ENCODE results near the gene DCC. TPM values are rescaled to one million over a fixed set of nuclear protein-coding genes. Genes with fewer than 3 reads are reported as not detected.

DCC gene
- total RNA-seq, 6 experiments from 2014 or later = not detected

GRCh38 chr18:53541924-53542323, 1201.9 kb downstream of the DCC start:
- no peak overlapping the region for H3K27ac Mint-ChIP-seq
- peaks cover 44% of the 10 kb centered on the region for H3K9me3 Mint-ChIP-seq
- no peak for TF ChIP-seq CTCF (IDR thresholded peaks at IDR 0.05)
- no peaks in the 10 kb centered on the region for H3K36me3 Mint-ChIP-seq (ENCODE audit: low read depth)
- H3K4me1 Mint-ChIP-seq (ENCODE audit: low read depth) = no peaks in the 10 kb centered on the region
- H3K27me3 Mint-ChIP-seq (ENCODE audit: insufficient read depth) = peaks cover 1% of the 10 kb centered on the region; the same call in 1 of the 2 replicates
- DNase-seq = no peak
- no peak overlapping the region for H3K4me3 Mint-ChIP-seq

GRCh38 chr18:53543711-53544110, 1203.7 kb downstream of the DCC start:
- H3K9me3 Mint-ChIP-seq = peaks cover 39% of the 10 kb centered on the region
- H3K36me3 Mint-ChIP-seq (ENCODE audit: low read depth) = no peaks in the 10 kb centered on the region
- no peak overlapping the region for H3K27ac Mint-ChIP-seq
- H3K4me1 Mint-ChIP-seq (ENCODE audit: low read depth) = no peaks in the 10 kb centered on the region
- H3K27me3 Mint-ChIP-seq (ENCODE audit: insufficient read depth) = peaks cover 1% of the 10 kb centered on the region; the same call in 1 of the 2 replicates
- TF ChIP-seq CTCF (IDR thresholded peaks at IDR 0.05) = no peak
- no peak overlapping the region for H3K4me3 Mint-ChIP-seq
- DNase-seq = no peak

- DNase-seq = no peak
- Mint-ChIP-seq H3K9me3 (peaks cover 42% of the 10 kb centered on the region), H3K4me3 (no peak overlapping the region), H3K27me3 (ENCODE audit: insufficient read depth) (peaks cover 1% of the 10 kb centered on the region; the same call in 1 of the 2 replicates), H3K36me3 (ENCODE audit: low read depth) (no peaks in the 10 kb centered on the region), H3K4me1 (ENCODE audit: low read depth) (no peaks in the 10 kb centered on the region), H3K27ac (no peak overlapping the region)
- TF ChIP-seq CTCF (IDR thresholded peaks at IDR 0.05) = no peak
Measured at GRCh38 chr18:53544917-53545316, 1204.9 kb downstream of the DCC start.

- no peak overlapping the region for H3K4me3 Mint-ChIP-seq
- H3K27ac Mint-ChIP-seq = no peak overlapping the region
- no peak for TF ChIP-seq CTCF (IDR thresholded peaks at IDR 0.05)
- peaks cover 28% of the 10 kb centered on the region for H3K9me3 Mint-ChIP-seq
- no peaks in the 10 kb centered on the region for H3K27me3 Mint-ChIP-seq (ENCODE audit: insufficient read depth)
- H3K36me3 Mint-ChIP-seq (ENCODE audit: low read depth) = no peaks in the 10 kb centered on the region
- H3K4me1 Mint-ChIP-seq (ENCODE audit: low read depth) = no peaks in the 10 kb centered on the region
- DNase-seq = no peak
Measured at GRCh38 chr18:53551868-53552426, 1212.0 kb downstream of the DCC start.

GRCh38 chr18:53553030-53553429, 1213.0 kb downstream of the DCC start:
- Mint-ChIP-seq H3K4me1 (ENCODE audit: low read depth) (no peaks in the 10 kb centered on the region), H3K4me3 (no peak overlapping the region), H3K36me3 (ENCODE audit: low read depth) (no peaks in the 10 kb centered on the region), H3K9me3 (peaks cover 24% of the 10 kb centered on the region), H3K27me3 (ENCODE audit: insufficient read depth) (no peaks in the 10 kb centered on the region), H3K27ac (no peak overlapping the region)
- no peak for DNase-seq
- TF ChIP-seq CTCF (IDR thresholded peaks at IDR 0.05) = no peak

- Mint-ChIP-seq H3K4me1 (ENCODE audit: low read depth) (no peaks in the 10 kb centered on the region), H3K4me3 (no peak overlapping the region)
- no peak for TF ChIP-seq CTCF (IDR thresholded peaks at IDR 0.05)
Measured at GRCh38 chr18:53556450-53556849, 1216.5 kb downstream of the DCC start.

More at GRCh38 chr18:53556450-53556849, 1216.5 kb downstream of the DCC start:
- Mint-ChIP-seq H3K9me3 (peaks cover 20% of the 10 kb centered on the region), H3K27me3 (ENCODE audit: insufficient read depth) (no peaks in the 10 kb centered on the region), H3K27ac (no peak overlapping the region), H3K36me3 (ENCODE audit: low read depth) (no peaks in the 10 kb centered on the region)
- DNase-seq = no peak

Data from HFFc6 (cell line).